Amniotic stem cell (primary cell): Measurements from ENCODE around the gene HSD17B12.
"Not testable (repeated sequence)": the region's sequence is repeated elsewhere in the genome, so short reads cannot be mapped to it uniquely, and the experiment has no call there.

Experiments used
- DNase-seq: peaks from one replicate; lab custom pipeline; 2025; lab: John Stamatoyannopoulos, UW

HSD17B12 gene

DNA sequence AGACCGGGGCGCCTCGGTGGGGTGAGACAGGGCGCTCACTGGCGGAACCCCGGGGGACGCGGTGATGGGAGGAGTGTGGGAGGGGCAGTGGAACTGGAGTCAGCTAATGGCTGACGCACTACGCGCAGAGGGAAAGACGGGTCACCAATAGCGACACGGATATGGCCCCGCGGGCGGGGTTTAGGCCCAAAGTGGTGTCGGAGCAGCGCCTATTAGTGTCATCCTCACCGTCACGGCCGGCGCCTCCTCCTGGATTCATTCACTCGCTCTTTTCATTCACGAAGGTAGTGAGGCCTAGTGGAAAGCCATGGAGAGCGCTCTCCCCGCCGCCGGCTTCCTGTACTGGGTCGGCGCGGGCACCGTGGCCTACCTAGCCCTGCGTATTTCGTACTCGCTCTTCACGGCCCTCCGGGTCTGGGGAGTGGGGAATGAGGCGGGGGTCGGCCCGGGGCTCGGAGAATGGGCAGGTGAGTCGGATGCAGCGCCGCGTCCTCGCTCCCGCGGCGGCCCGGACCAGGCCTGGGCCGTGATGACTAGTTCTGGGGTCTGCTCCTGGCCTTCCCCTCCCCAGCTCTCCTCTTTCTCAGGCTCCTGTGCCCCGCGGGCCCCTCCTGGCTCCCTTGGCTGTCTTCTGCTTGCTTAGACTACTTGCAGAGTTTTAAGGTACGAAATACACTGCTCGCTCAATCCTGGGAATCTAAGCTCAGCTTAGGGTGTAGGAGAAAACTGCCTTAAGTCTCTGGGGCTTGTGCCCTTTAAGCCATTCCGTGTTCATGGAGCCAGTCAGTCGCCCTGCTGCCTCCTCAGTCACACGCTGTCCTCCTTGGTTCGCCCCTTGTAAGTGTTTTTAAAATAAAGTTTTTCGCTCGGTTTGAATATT, at the start of gene HSD17B12:
TSS of gene HSD17B12 (plus strand) at position 218 of the 880 bp plus-strand sequence. CDS start at position 308, 90 bp downstream.
- DNase-seq: peak; percentile 97

DNA sequence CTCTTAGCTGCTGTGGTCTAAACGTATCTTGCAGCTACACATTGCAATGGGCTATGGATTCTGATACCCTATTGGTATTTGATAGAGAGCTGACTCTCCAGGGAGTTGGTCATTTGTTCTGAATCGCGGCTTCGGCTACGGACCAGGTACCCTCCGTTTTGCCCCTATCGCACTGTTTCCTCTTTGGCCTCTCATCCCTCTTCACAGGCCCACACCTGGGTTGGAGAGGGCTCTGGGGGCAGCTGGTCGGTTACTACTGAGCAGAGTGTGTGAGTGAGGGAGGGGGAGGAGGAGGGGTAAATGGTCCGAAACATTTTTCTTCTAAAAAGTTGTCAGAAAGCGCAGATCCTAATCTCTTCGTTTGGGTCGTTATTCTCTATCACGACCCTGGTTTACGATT, 48.8 kb upstream of the HSD17B12 start:
- DNase-seq: no peak

DNA sequence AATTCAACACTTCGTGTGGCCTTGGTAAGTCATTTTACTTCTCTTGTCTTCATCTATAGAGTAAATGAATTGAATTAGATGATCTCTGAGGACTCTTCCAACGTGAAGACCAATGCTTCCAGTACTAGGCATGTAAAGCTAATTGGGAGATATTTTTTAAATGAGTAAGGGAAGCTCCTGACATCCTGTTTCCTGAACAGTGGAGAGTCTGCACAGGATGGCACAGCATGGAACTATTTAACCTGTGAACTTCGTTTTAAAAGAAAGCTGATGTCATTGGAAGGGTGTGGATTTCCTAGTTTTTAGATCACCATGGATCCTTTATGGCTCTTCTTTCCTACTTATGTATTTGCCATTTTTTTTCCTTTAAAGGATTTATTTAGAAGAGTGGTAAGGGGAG, 48.4 kb upstream of the HSD17B12 start:
- DNase-seq: no peak

DNA sequence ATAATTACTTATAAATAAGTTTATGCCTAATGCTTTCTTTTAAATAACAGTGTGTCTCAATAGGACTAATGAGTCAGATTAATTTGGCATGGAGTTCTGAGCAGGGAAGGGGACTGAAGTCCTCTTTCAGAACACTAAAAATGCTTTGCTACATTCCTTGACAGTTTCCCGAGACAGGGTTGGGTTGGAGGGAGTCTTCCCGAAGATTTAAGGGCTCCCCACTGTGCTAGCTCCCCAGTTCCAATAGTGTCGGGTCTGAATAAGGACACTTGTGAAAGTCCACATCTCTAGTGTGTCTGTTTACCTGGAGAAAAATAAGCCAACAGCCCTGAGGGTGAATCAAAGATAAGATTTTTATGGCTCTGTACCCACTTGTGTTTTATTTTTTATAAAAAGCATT, 41.8 kb upstream of the HSD17B12 start:
- no peak for DNase-seq

DNA sequence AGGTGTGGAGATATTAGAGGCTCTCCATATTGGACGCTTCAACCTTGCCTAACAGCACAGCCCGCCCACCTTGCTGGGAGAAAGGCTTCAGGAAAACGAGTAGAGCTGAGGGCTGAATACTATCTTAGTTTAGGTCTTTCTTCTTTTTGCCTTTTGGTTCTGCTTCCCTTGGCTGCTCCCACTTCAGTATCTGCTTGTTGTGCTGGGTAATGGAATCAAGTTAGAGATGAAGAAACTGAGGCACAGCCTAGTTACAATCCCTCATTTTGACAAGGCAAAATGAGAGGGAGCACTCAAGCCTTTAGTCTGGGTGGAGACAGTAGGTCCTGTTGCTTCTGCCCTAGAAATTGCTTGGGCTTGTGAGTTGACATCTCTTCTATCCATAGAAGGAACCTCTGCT, 41.3 kb upstream of the HSD17B12 start:
- DNase-seq: no peak

DNA sequence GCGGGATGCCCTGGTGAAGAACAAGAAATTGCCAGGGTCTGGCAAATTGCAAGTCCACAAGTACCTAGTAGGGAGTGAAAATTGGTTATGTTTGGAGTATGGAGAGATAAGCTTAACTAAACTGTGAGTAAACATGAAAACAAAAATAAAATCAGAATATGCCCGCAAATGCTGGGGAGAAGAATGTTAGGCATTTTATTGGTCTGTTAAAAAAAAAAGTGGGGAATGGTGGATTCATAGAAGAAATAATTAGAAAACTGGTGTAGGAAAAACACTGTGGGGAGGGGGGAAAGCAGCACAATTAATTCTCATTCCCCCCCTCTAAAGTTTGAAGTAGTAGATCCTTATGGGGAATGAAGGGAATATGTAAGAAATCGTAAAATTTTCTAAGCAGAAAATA, 40.6 kb upstream of the HSD17B12 start:
- no peak for DNase-seq

DNA sequence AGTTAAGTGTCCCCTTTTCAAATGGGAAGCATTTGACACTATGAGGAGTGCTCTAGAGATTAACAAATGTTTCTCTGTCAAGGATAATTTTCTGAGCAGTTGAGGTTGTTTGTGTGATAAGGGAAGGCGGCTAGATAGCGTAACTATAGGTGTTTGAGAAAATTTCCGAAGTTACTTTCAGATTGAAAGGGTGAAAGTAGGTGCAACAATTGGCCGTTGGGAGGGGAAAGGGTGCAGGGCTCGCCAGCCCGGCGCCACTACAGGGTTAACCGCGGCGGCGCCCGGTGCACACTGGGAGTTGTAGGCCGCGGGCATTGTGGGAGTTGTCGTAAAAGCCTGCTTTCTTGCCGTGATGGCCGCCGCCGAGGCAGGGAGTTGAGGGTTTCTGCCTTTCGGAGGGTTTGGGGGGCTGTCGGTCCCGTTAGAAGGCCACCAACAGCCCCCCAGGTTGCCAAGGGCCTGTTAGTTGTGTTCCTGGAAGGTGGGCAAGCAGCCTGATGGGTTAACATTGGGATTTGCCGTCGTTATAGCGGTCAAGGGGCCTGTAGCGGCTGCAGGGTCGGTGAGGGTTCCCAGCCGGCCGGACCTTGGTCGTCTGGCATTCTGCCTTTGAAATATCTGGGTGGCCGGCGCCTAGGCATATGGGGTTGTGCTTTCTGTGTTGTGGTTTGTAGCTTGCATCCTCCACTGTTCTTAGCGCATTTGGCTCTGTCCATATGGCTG, 36.5 kb upstream of the HSD17B12 start:
- peak; percentile 89 for DNase-seq

DNA sequence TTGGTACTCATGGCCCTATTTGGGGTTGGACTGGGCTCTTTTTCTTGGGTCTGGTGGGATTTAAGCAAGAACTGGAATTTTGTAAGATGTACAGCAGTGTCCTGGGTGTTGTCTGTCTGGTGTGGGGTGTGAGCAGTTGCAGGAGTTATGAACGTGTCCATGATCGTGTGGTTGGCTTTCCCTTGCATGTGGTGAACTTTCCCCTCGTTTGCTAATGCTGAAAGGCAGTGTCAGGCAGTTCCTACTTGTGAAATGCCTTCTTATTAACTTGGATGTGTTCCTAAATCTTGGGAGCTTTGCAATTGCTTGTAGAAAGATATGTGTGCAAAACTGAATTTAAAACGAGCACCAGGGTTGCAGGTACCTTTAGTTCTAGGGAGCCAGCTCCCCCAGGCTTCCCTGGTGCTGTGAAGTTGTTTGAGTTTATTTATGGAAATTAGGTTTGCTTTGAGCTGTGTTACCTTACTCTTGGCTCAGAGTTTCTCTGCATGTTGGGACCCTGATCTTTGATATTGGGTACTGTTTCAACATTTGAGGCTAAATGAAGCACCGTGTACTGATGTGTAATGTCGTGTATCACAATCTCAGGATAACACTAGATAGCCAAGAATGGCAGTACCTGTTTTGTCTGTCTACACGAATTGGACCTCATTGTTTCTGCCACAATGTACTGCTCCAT, 35.8 kb upstream of the HSD17B12 start:
- DNase-seq: no peak

DNA sequence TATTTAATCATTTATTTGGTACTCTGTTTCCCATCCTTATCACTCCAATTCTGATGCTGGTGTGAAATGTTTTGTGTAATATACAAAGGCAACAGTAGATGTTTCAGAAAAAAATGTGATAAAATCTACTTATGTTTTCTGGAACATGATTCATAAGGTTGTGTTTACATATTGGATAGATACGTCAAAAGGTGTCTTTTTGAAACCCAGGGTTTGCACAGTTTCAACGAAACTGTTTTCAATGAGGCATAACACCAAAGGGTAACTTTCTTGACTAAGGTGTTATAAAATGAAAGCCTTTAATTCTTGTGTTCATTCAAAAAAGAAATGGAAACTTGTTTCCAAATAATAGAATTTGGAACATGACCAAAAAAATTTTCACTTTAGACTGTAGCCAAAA, 33.8 kb upstream of the HSD17B12 start:
- no peak for DNase-seq

DNA sequence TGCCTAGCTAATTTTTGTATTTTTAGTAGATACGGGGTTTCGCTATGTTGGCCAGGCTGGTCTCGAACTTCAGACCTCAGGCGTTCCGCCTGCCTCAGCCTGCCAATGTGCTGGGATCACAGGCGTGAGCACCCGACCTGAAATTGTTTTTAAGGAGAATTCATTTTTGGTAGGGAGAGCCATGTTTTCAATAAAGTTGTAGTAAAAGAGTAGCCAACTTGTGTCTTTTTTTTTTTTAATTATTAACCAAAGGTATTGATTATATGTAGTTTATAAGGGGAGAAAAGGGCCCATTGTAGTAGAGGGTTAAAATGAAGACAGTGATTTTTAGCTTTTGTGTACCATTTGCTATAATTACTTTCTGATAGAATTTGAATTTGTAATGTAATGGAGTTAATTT, 31.6 kb upstream of the HSD17B12 start:
- DNase-seq: no peak

DNA sequence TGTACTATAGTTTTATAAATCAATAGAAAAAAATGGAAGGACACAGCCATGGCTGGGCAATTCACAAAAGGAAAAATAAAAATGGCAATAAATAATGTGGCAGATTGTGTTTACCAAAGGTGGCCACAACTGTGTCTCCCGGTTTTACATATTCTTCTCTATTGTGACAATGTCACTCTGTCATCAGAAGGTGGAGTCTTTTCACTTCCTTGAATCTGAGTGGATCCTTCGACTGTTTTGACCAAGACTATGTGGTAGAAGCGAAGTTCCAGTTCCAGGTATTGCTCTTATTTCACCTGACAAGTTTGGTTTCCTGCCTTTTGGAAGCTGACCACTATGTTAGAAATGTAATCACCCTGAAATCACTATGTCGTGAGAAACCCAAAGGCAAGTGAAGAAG, 31.0 kb upstream of the HSD17B12 start:
- no peak for DNase-seq

DNA sequence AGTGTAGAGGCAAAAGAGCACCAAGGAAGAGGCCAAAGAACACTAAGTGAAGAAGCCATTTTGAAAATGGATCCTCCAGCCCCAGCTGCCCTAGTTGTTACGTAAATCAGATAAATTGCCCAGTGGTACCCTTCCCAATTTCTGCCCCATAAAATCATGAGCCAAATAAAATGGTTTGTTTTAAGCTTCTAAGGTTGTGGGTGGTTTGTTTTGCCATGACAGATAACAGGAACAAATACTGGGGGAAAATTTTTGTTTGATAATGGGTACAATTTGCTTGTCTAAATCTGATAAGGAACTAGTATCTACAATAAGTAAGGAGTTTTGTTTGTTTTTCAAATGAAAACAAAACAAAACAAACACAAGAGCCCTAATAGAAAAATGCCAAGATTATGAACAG, 30.6 kb upstream of the HSD17B12 start:
- no peak for DNase-seq

DNA sequence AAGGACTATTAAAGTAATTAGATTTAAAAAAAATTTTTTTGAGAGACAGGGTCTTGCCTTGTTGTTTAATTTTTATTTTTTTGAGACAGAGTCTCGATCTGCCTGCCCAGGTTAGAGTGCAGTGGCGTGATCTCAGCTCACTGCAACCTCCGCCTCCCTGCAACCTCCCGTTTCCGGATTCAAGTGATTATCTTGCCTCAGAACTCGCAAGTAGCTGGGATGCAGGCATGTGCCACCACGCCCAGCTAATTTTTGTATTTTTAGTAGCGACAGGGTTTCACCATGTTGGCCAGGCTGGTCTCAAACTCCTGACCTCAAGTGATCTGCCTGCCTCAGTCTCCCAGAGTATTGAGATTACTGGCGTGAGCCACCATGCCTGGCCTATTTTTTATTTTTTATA, 17.5 kb upstream of the HSD17B12 start:
- DNase-seq: not testable (repeated sequence)

DNA sequence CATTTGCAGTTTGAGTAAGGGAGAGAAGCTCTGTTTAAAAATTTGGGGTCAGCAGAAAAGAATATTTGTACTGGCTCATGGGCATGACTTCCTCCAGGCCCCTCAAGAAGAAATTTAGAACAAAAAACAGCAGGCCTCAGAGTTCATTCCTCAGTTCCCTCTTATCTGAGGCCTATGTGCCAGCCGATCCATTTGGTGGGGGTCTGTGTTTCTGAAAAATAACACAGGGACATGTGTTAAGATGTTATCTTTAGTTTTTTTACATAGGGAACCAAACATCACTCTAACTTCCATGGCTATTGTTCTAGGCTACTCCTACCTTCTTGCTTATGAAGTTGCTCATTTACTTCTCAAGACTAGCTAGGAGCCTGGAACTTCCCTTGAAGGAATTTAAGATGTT, 16.2 kb upstream of the HSD17B12 start:
- DNase-seq: no peak

DNA sequence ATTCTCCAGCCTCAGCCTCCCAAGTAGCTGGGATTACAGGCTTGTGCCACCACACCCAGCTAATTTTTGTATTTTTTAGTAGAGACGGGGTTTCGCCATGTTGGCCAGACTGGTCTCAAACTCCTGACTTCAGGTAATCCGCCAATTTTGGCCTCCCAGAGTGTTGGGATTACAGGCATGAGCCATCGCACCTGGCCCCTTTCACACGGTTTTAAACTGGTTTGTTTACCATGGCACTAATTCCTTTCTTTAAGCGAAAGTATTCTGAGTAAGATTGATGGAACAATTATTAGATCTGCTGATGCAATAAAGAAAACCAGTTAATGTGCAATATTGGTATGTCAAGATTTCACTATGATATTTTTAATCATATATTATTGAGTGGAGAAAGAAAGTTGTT, 9.3 kb upstream of the HSD17B12 start:
- DNase-seq: not testable (repeated sequence)

DNA sequence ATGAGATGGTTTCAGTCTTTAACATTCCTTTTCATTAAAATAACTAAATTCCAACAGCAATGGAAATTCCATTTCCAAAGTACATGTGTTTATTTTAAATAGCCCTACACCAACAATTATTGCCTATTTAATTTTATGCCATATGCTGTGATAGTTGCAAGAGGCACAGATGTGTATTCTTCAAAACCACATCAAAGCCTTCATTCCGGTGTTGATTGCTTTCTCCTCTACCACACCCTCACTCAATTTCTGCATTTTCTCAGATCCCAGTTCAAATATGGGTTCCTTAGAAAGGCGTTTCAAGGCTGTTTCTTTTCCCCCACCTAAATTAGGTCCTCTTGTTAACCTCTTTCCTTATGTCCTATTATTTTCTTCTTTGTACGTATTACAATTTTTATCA, 6.0 kb upstream of the HSD17B12 start:
- no peak for DNase-seq

DNA sequence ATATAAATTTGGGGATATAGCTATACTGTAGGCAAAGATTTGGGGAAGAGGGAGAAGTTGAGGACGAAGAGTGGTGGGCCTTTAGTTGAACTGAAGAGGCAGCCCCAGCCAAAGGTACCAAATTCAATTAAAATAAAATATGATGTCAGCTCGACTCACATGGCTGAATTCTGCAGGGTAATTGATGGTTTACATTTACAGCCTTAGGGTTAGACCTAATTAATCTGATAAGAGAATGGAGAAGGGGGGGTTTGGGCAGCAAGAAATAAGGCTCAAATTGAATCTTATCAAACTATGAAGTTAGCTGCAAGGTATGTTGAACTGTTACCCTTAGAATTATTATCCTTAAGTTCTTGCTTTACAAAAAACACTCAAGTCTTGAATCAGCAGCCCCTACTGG, 3.6 kb upstream of the HSD17B12 start:
- no peak for DNase-seq

DNA sequence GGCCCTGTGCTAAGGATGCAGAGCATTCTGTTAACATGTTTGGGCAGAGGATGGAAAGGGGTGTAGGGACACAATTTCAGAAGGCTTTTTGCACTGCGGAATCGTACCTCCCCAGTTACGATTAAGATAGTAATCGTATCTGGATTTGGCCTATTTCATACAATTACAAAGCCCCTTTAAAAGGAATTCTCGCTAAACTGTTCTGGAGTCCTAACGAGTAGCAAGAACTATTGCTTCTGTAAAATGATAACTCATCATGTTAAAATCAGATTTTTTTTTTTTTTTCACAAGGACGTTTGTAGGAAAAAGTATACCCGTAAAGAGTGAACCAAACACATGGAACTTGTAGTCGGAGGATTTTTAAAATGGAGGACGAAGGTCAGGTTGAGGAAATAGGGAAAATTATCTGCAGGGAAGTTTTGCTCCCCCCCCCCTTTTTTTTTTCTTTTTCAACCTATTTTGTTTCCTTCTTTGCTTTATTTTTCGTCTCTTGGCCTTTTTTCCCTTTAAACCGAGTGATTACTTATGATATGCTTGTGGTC, 934 bp downstream of the HSD17B12 start:
- no peak for DNase-seq

DNA sequence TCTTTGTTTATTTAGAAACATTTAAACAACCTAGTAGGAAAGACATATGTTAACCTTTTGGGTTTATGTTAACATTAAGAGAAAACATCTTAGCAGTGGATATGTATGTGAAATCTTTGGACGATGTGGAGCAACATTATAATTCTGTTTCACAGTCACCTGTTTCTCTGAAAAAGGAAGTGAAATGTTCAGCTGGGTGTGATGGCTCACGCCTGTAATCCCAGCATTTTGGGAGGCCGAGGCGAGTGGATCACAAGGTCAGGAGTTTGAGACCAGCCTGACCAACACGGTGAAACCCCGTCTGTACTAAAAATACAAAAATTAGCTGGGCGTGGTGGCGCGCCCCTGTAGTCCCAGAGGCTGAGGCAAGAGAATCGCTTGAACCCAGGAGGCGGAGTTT, 1.5 kb downstream of the HSD17B12 start:
- not testable (repeated sequence) for DNase-seq

DNA sequence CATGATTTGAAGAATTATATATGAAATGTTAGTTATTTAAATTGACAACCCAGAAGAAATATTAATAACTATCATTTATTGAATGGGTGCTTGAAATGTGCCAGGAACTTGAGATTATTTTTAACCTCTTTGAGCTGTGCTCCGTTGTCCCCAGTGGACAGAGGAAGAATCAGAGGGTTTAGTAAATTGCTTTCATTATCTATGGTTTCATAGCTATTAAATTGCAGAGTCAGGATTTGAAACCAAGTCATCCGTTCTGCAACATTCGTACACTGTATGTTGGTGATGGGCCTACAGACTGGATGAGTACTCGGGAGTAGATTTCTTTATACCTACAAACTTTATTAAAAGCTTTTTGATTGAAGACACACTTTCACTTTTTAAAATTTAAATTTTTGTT, 4.9 kb downstream of the HSD17B12 start:
- DNase-seq: no peak

DNA sequence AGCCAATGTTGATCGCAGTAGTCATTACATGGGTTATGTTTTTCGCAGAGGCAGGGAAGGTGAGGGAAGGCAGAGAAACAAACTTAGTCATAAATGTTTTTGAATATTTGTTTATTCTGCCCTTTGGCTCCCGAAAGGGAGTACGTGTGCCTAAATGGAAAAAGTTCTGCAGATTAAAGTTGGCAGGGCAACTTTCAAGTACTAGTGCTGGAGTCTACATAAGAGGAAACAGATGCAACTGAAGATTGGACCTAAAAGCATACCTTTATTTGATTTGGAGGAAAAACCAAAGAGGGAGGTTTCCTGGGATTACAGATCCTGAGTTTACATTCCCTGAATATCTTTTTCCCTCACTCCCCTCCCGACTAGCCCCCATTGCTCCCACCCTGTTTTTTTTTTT, 5.7 kb downstream of the HSD17B12 start:
- no peak for DNase-seq

DNA sequence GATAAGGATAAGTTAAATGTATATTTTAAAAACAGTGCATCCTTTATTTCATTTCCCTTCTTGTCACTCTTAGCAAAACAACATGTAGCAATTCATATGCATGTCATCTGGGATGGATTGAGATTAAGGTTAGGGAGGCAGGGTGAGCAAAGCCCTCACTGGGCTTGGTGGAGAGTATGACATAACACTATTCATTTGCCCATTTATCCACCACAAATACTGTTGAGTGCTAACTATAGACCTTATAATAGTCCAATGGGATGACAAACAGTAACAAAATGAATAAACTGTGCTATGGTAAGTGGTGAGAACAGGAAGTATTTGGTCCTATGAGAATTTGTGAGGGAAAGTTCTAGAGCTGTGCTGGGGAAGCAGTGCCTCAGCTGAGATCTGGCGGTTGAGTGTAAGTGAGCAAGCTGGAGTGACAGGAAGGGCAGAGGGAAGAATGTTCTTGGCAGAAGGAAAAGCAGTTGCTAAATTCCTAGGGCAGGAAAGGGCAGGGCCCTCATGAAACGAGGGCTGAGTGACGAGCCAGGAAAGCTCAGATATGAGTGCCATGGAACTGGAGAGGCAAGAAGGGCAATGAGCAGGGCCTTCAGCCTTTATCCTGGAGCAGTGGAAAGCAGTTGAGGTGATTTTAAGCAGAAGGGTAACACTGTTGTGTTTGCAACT, 6.7 kb downstream of the HSD17B12 start:
- DNase-seq: no peak
